T-cell (primary cell): Measurements from ENCODE around the gene ZNF236. TPM values are rescaled to one million over a fixed set of nuclear protein-coding genes. Genes with fewer than 3 reads are reported as not detected.

Experiments
- ATAC-seq, 4 experiments: fragments of 200-7000 bp in 3 of 4; fragments of 150-1000 bp in 1 of 4; cut with Tn5 transposase; replicated peaks in 1 of 4; 1 replicate in 3 of 4; 2 replicates in 1 of 4; pipeline ENCODE4 v1.10.0; 2021; ENCODE audit warnings: moderate library complexity in 3 of 4, mild to moderate bottlenecking in 2 of 4, moderate number of reproducible peaks in 1 of 4
- CTCF ChIA-PET, 2 donors: fragments of 300-600 bp; sonication (Branson Sonifier 250); formaldehyde crosslinking; loops; one replicate each; lab custom pipeline; 2022; ENCODE audit warnings: antibody characterized with exemption in 2 of 2; lab: Charles Lee
- POLR2A ChIA-PET, 2 donors: fragments of 300-600 bp; sonication (Branson Sonifier 250); formaldehyde crosslinking; loops; one replicate each; lab custom pipeline; 2022; ENCODE audit warnings: antibody characterized with exemption in 2 of 2; lab: Charles Lee
- DNase-seq, 35 experiments: peaks; one replicate each; pipeline versions ENCODE4 v3.0.0 to v3.0.0-alpha.2; 2013 to 2023
- H3K27ac ChIP-seq: one replicate; pipeline ENCODE4 v1.5.1; 2013; ENCODE audit warnings: low read length
- H3K27me3 ChIP-seq, 2 experiments: replicated peaks in 1 of 2; 1 replicate in 1 of 2; 2 replicates in 1 of 2; pipeline versions ENCODE4 v1.6.1 to v1.7.0; 2013; ENCODE audit warnings: low read length in 1 of 2, mixed read lengths in 1 of 2; ENCODE audit not compliant: control insufficient read depth in 2 of 2, insufficient read depth in 2 of 2; ENCODE audit errors: extremely low read depth in 1 of 2
- H3K36me3 ChIP-seq, 2 donors: 1 replicate in 1 of 2; 2 replicates in 1 of 2; pipeline versions ENCODE4 v1.6.1 to v1.7.0; 2013; ENCODE audit warnings: low read length in 1 of 2; ENCODE audit not compliant: control insufficient read depth in 2 of 2, insufficient read depth in 1 of 2; ENCODE audit errors: extremely low read depth in 1 of 2
- H3K4me1 ChIP-seq, 2 experiments: 1 replicate in 1 of 2; 2 replicates in 1 of 2; pipeline versions ENCODE4 v1.6.1 to v1.7.0; 2013; ENCODE audit warnings: low read length in 2 of 2, mixed read lengths in 1 of 2; ENCODE audit not compliant: insufficient read depth in 2 of 2, control insufficient read depth in 1 of 2; ENCODE audit errors: extremely low read depth in 1 of 2
- H3K4me3 ChIP-seq, 2 donors: 1 replicate in 1 of 2; 2 replicates in 1 of 2; pipeline versions ENCODE4 v1.5.1 to v1.7.0; 2013; ENCODE audit warnings: mild to moderate bottlenecking in 2 of 2, low read length in 1 of 2, moderate library complexity in 1 of 2; ENCODE audit not compliant: control insufficient read depth in 1 of 2; ENCODE audit errors: extremely low read depth in 1 of 2
- H3K9me3 ChIP-seq: 2 replicates; pipeline ENCODE4 v1.7.0; 2013
- H3K27ac Mint-ChIP-seq, 2 donors: one replicate each; pipeline ENCODE4 v1.8.0; 2020 to 2021; ENCODE audit warnings: mild to moderate bottlenecking in 2 of 2, mixed read lengths in 2 of 2
- H3K27me3 Mint-ChIP-seq, 2 donors: one replicate each; pipeline ENCODE4 v1.8.0; 2021 to 2022; ENCODE audit warnings: mixed read lengths in 2 of 2
- H3K36me3 Mint-ChIP-seq: one replicate; pipeline ENCODE4 v1.8.0; 2021; ENCODE audit warnings: mixed read lengths
- H3K4me1 Mint-ChIP-seq, 3 donors: one replicate each; pipeline ENCODE4 v1.8.0; 2020 to 2022; ENCODE audit warnings: mixed read lengths in 3 of 3, mild to moderate bottlenecking in 1 of 3
- H3K4me3 Mint-ChIP-seq, 3 donors: one replicate each; pipeline ENCODE4 v1.8.0; 2020 to 2022; ENCODE audit warnings: mild to moderate bottlenecking in 3 of 3, mixed read lengths in 3 of 3, moderate library complexity in 3 of 3
- H3K9me3 Mint-ChIP-seq, 3 donors: one replicate each; pipeline ENCODE4 v1.8.0; 2020 to 2022; ENCODE audit warnings: mixed read lengths in 3 of 3
- WGBS: methylation state at CpG from one replicate; pipeline ENCODE4 v1.1.5; 2013; ENCODE audit warnings: missing lambda C conversion rate; ENCODE audit not compliant: insufficient coverage; 5-methylcytosine and 5-hydroxymethylcytosine counted together
- total RNA-seq, 35 experiments: library from RNA in 6 of 35; stranded (reverse) in 6 of 35; fragments of 120-200 nt in 1 of 35; gene quantifications; one replicate each; pipeline versions ENCODE4 v1.2.1 to v1.2.4 and lab custom pipeline; 2013 to 2026

ZNF236 gene
- total RNA-seq, 5 donors from 2014 or later (not counting 1 experiment from before 2014, with no cell fraction given), result 24.6 to 33.3 (median 28.4) TPM

- H3K4me1 ChIP-seq, result peaks cover 6 to 25% of the 10 kb centered on the region in 2 experiments
- CTCF ChIA-PET, result interaction anchor here (0.6 to 3.3 kb wide), 5 partner anchors 13 to 237 kb away, joined by 3 to 27 read pairs (median 3); no protein-coding TSS in a partner anchor
- peaks cover 37 to 41% (median 39%) of the 10 kb centered on the region in 3 donors for H3K4me1 Mint-ChIP-seq
- 100% methylated on average over 5 of the region's 17 CpGs for WGBS
- peak overlapping the region in 1 of 3 donors; percentile 89 for H3K4me3 Mint-ChIP-seq
- DNase-seq (no peak), ATAC-seq (no peak)
- H3K36me3 ChIP-seq, result peaks cover 0 to 13% of the 10 kb centered on the region in 2 donors
- POLR2A ChIA-PET, result no interaction called here
- no peak overlapping the region for H3K4me3 ChIP-seq
- peaks cover 14% of the 10 kb centered on the region for H3K36me3 Mint-ChIP-seq
- H3K27me3 Mint-ChIP-seq, result no peaks in the 10 kb centered on the region
- H3K9me3 Mint-ChIP-seq, result no peaks in the 10 kb centered on the region
- no peaks in the 10 kb centered on the region for H3K27me3 ChIP-seq
- H3K27ac Mint-ChIP-seq, result no peak overlapping the region
- no peaks in the 10 kb centered on the region for H3K9me3 ChIP-seq
- no peak overlapping the region for H3K27ac ChIP-seq
Measured at GRCh38 chr18:76817888-76818611, 4.3 kb upstream of the ZNF236 start.

- ATAC-seq, result no peak
- peak overlapping the region; percentile 41 to 93 (median 89) for H3K4me3 Mint-ChIP-seq
- peaks cover 14% of the 10 kb centered on the region for H3K36me3 Mint-ChIP-seq
- no CpG with 5 or more reads among the region's 11 CpGs for WGBS
- peak overlapping the region in 1 of 2 donors; percentile 31 for H3K27ac Mint-ChIP-seq
- Histone ChIP-seq H3K4me3 (no peak overlapping the region), H3K36me3 (peaks cover 0 to 8% of the 10 kb centered on the region in 2 donors), H3K27me3 (no peaks in the 10 kb centered on the region), H3K4me1 (peaks cover 11 to 38% of the 10 kb centered on the region in 2 experiments), H3K27ac (no peak overlapping the region), H3K9me3 (no peaks in the 10 kb centered on the region)
- POLR2A ChIA-PET, result interaction anchor here in 1 of 2 donors (0.6 kb wide), 2 partner anchors 192 to 1604 kb away, joined by 4 to 6 read pairs; no protein-coding TSS in a partner anchor
- CTCF ChIA-PET, result interaction anchor here (0.6 to 3.3 kb wide), 4 partner anchors 14 to 29 kb away, joined by 3 to 27 read pairs (median 6); no protein-coding TSS in a partner anchor
- H3K4me1 Mint-ChIP-seq, result peaks cover 48 to 53% (median 48%) of the 10 kb centered on the region in 3 donors
- DNase-seq, result no peak
- no peaks in the 10 kb centered on the region for H3K27me3 Mint-ChIP-seq
- H3K9me3 Mint-ChIP-seq, result no peaks in the 10 kb centered on the region
Measured at GRCh38 chr18:76819411-76820136, 2.8 kb upstream of the ZNF236 start.

GRCh38 chr18:76821356-76821874 is 942 bp upstream of the ZNF236 start:
- POLR2A ChIA-PET, result interaction anchor here in 1 of 2 donors (0.8 kb wide), 1 partner anchor 100 kb away, joined by 4 read pairs; no protein-coding TSS in a partner anchor
- Mint-ChIP-seq H3K36me3 (peaks cover 8% of the 10 kb centered on the region), H3K27me3 (no peaks in the 10 kb centered on the region), H3K4me1 (peaks cover 51 to 58% (median 51%) of the 10 kb centered on the region in 3 donors), H3K27ac (peak overlapping the region; percentile 91 to 94), H3K4me3 (peak overlapping the region; percentile 89 to 93 (median 90)), H3K9me3 (no peaks in the 10 kb centered on the region)
- no peaks in the 10 kb centered on the region for H3K27me3 ChIP-seq
- H3K4me3 ChIP-seq, result peak overlapping the region; percentile 96 to 98
- WGBS, result 3% methylated on average over 6 of the region's 12 CpGs
- no peak for ATAC-seq
- DNase-seq, result peak in 3 of 35 experiments; percentile 6 to 27 (median 18)
- H3K9me3 ChIP-seq, result no peaks in the 10 kb centered on the region
- H3K36me3 ChIP-seq, result peaks cover 0 to 2% of the 10 kb centered on the region in 2 donors
- H3K27ac ChIP-seq, result peak overlapping the region; percentile 81
- peaks cover 11 to 36% of the 10 kb centered on the region in 2 experiments for H3K4me1 ChIP-seq
- CTCF ChIA-PET, result interaction anchor here (0.6 to 3.3 kb wide), 3 partner anchors 18 to 135 kb away, joined by 3 to 27 read pairs (median 6); no protein-coding TSS in a partner anchor

- Mint-ChIP-seq H3K9me3 (no peaks in the 10 kb centered on the region), H3K4me3 (peak overlapping the region; percentile 89 to 93 (median 90)), H3K27ac (peak overlapping the region; percentile 91 to 94), H3K27me3 (no peaks in the 10 kb centered on the region), H3K4me1 (peaks cover 46 to 54% (median 51%) of the 10 kb centered on the region in 3 donors), H3K36me3 (peaks cover 5% of the 10 kb centered on the region)
- Histone ChIP-seq H3K27me3 (no peaks in the 10 kb centered on the region), H3K36me3 (no peaks in the 10 kb centered on the region), H3K4me3 (peak overlapping the region; percentile 96 to 98), H3K9me3 (no peaks in the 10 kb centered on the region), H3K27ac (peak overlapping the region; percentile 81), H3K4me1 (peaks cover 11 to 41% of the 10 kb centered on the region in 2 experiments)
- POLR2A ChIA-PET, result interaction anchor here in 1 of 2 donors (0.6 kb wide), 1 partner anchor 34 kb away, joined by 3 read pairs; no protein-coding TSS in a partner anchor
- CTCF ChIA-PET, result interaction anchor here (1.1 to 3.3 kb wide), 2 partner anchors 19 kb away, joined by 6 to 27 read pairs; no protein-coding TSS in a partner anchor
- ATAC-seq, result peak; percentile 69 to 77 (median 73)
- under 1% methylated on average over 83 of the region's 88 CpGs for WGBS
- DNase-seq, result peak; percentile 40 to 81 (median 58)
Measured at GRCh38 chr18:76821875-76822505, 367 bp upstream of the ZNF236 start.

- POLR2A ChIA-PET, result interaction anchor here in 1 of 2 donors (0.7 kb wide), 1 partner anchor 12 kb away, joined by 3 read pairs; no protein-coding TSS in a partner anchor
- Mint-ChIP-seq H3K27me3 (no peaks in the 10 kb centered on the region), H3K36me3 (peaks cover 2% of the 10 kb centered on the region), H3K27ac (peak overlapping the region; percentile 84 to 85), H3K4me1 (peaks cover 50 to 60% (median 58%) of the 10 kb centered on the region in 3 donors), H3K9me3 (no peaks in the 10 kb centered on the region), H3K4me3 (peak overlapping the region; percentile 69 to 82 (median 78))
- Histone ChIP-seq H3K4me1 (peaks cover 11 to 48% of the 10 kb centered on the region in 2 experiments), H3K36me3 (no peaks in the 10 kb centered on the region), H3K27me3 (no peaks in the 10 kb centered on the region), H3K9me3 (no peaks in the 10 kb centered on the region), H3K27ac (peak overlapping the region; percentile 31), H3K4me3 (peak overlapping the region; percentile 61 to 82)
- CTCF ChIA-PET, result no interaction called here
- 3% methylated on average over 22 of the region's 26 CpGs for WGBS
- ATAC-seq, result no peak
- DNase-seq, result no peak
Measured at GRCh38 chr18:76823161-76823538, 793 bp downstream of the ZNF236 start.
